Measurements from ENCODE around the gene KAT6B. TPM values are rescaled to one million over a fixed set of nuclear protein-coding genes. Genes with fewer than 3 reads are reported as not detected.

KAT6B gene
- total and polyA plus RNA-seq, 10 of the 15 experiments (the other 5 are each of a cell fraction or from before 2014, with no cell fraction given) = 2.7 to 22.6 (median 15.7) TPM

DNA sequence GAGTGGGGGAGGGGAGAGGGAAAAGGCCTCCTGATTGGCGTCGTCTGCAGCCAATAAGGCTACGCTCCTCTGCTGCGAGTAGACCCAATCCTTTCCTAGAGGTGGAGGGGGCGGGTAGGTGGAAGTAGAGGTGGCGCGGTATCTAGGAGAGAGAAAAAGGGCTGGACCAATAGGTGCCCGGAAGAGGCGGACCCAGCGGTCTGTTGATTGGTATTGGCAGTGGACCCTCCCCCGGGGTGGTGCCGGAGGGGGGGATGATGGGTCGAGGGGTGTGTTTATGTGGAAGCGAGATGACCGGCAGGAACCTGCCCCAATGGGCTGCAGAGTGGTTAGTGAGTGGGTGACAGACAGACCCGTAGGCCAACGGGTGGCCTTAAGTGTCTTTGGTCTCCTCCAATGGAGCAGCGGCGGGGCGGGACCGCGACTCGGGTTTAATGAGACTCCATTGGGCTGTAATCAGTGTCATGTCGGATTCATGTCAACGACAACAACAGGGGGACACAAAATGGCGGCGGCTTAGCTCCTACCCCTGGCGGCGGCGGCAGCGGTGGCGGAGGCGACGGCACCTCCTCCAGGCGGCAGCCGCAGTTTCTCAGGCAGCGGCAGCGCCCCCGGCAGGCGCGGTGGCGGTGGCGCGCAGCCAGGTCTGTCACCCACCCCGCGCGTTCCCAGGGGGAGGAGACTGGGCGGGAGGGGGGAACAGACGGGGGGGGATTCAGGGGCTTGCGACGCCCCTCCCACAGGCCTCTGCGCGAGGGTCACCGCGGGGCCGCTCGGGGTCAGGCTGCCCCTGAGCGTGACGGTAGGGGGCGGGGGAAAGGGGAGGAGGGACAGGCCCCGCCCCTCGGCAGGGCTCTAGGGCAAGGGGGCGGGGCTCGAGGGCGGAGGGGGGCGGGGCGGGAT, at the start of gene KAT6B (continued):
- TF ChIP-seq POLR2AphosphoS2 (IDR thresholded peaks at IDR 0.05; ENCODE audit: low read depth, low read length) = peak; percentile 81; the same call in 1 of the 2 replicates
- TF ChIP-seq STAT1 (conservative IDR thresholded peaks at IDR 0.05) = no peak
- TF ChIP-seq NR2F1 (conservative IDR thresholded peaks at IDR 0.05) = peak; percentile 76
- peak; percentile 87 for TF ChIP-seq POLR2A (IDR thresholded peaks at IDR 0.05; ENCODE audit: low read depth, low read length)
- TF ChIP-seq, protein P1, sequence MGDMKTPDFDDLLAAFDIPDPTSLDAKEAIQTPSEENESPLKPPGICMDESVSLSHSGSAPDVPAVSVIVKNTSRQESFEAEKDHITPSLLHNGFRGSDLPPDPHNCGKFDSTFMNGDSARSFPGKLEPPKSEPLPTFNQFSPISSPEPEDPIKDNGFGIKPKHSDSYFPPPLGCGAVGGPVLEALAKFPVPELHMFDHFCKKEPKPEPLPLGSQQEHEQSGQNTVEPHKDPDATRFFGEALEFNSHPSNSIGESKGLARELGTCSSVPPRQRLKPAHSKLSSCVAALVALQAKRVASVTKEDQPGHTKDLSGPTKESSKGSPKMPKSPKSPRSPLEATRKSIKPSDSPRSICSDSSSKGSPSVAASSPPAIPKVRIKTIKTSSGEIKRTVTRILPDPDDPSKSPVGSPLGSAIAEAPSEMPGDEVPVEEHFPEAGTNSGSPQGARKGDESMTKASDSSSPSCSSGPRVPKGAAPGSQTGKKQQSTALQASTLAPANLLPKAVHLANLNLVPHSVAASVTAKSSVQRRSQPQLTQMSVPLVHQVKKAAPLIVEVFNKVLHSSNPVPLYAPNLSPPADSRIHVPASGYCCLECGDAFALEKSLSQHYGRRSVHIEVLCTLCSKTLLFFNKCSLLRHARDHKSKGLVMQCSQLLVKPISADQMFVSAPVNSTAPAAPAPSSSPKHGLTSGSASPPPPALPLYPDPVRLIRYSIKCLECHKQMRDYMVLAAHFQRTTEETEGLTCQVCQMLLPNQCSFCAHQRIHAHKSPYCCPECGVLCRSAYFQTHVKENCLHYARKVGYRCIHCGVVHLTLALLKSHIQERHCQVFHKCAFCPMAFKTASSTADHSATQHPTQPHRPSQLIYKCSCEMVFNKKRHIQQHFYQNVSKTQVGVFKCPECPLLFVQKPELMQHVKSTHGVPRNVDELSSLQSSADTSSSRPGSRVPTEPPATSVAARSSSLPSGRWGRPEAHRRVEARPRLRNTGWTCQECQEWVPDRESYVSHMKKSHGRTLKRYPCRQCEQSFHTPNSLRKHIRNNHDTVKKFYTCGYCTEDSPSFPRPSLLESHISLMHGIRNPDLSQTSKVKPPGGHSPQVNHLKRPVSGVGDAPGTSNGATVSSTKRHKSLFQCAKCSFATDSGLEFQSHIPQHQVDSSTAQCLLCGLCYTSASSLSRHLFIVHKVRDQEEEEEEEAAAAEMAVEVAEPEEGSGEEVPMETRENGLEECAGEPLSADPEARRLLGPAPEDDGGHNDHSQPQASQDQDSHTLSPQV (IDR thresholded peaks at IDR 0.05) = no peak
- peak; percentile 65; the same call in 1 of the 2 replicates for TF ChIP-seq NKRF (conservative IDR thresholded peaks at IDR 0.05)
- 0 out of 2 replicates have a peak, but pooled peaks have one; percentile 73 for TF ChIP-seq ASH2L (IDR thresholded peaks at IDR 0.05; ENCODE audit: borderline replicate concordance, low read depth)
- TF ChIP-seq IKZF2 (IDR thresholded peaks at IDR 0.05) = no peak; a peak in 2 of 4 replicates
- TF ChIP-seq, protein P2, sequence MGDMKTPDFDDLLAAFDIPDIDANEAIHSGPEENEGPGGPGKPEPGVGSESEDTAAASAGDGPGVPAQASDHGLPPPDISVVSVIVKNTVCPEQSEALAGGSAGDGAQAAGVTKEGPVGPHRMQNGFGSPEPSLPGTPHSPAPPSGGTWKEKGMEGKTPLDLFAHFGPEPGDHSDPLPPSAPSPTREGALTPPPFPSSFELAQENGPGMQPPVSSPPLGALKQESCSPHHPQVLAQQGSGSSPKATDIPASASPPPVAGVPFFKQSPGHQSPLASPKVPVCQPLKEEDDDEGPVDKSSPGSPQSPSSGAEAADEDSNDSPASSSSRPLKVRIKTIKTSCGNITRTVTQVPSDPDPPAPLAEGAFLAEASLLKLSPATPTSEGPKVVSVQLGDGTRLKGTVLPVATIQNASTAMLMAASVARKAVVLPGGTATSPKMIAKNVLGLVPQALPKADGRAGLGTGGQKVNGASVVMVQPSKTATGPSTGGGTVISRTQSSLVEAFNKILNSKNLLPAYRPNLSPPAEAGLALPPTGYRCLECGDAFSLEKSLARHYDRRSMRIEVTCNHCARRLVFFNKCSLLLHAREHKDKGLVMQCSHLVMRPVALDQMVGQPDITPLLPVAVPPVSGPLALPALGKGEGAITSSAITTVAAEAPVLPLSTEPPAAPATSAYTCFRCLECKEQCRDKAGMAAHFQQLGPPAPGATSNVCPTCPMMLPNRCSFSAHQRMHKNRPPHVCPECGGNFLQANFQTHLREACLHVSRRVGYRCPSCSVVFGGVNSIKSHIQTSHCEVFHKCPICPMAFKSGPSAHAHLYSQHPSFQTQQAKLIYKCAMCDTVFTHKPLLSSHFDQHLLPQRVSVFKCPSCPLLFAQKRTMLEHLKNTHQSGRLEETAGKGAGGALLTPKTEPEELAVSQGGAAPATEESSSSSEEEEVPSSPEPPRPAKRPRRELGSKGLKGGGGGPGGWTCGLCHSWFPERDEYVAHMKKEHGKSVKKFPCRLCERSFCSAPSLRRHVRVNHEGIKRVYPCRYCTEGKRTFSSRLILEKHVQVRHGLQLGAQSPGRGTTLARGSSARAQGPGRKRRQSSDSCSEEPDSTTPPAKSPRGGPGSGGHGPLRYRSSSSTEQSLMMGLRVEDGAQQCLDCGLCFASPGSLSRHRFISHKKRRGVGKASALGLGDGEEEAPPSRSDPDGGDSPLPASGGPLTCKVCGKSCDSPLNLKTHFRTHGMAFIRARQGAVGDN (IDR thresholded peaks at IDR 0.05) = peak; percentile 56; the same call in 1 of the 2 replicates
- TF ChIP-seq, protein P3, sequence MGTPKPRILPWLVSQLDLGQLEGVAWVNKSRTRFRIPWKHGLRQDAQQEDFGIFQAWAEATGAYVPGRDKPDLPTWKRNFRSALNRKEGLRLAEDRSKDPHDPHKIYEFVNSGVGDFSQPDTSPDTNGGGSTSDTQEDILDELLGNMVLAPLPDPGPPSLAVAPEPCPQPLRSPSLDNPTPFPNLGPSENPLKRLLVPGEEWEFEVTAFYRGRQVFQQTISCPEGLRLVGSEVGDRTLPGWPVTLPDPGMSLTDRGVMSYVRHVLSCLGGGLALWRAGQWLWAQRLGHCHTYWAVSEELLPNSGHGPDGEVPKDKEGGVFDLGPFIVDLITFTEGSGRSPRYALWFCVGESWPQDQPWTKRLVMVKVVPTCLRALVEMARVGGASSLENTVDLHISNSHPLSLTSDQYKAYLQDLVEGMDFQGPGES (IDR thresholded peaks at IDR 0.05) = peak; percentile 99
- peak; percentile 99 for TF ChIP-seq NFYB (IDR thresholded peaks at IDR 0.05; ENCODE audit: insufficient read depth, low read depth, low read length)
- TF ChIP-seq YBX1 (IDR thresholded peaks at IDR 0.05) = no peak
- peak; percentile 76 for TF ChIP-seq CREM (IDR thresholded peaks at IDR 0.05; ENCODE audit: low read depth)
- peak; percentile 34 to 45; a peak in 1 of 4 replicates for TF ChIP-seq BHLHE40 (IDR thresholded peaks at IDR 0.05; ENCODE audit: borderline replicate concordance in 1 of 2, low read depth in 2 of 2, low read length in 1 of 2)
- no peak for TF ChIP-seq ZZZ3 (IDR thresholded peaks at IDR 0.05; ENCODE audit: control insufficient read depth, insufficient read length, low read depth)
